PC-3 (cell line): ENCODE measurements around the gene OR5AR1. TPM values are rescaled to one million over a fixed set of nuclear protein-coding genes. Genes with fewer than 3 reads are reported as not detected.
A peak's percentile ranks its signal among the peaks of the same experiment; 100 is the strongest.

Source experiments
- ATAC-seq: fragments of 200-7000 bp; cut with Tn5 transposase; 2 replicates; pipeline ENCODE4 v1.9.1; 2020; ENCODE audit warnings: mild to moderate bottlenecking, moderate library complexity
- Bru-seq: library from RNA; stranded (reverse); fragments of 400-500 nt; gene quantifications from one replicate; lab custom pipeline; 2021; lab: Mats Ljungman, UMichigan
- BruChase-seq, 2 experiments: library from RNA; stranded (reverse); fragments of 400-500 nt; gene quantifications; one replicate each; lab custom pipeline; 2021; lab: Mats Ljungman, UMichigan
- BruUV-seq: library from RNA; stranded (reverse); fragments of 400-500 nt; replicated peaks from 2 replicates; lab custom pipeline; 2021; lab: Mats Ljungman, UMichigan
- CTCF ChIA-PET: fragments of 300-600 bp; sonication (Branson Sonifier 250); formaldehyde crosslinking; loops from one replicate; lab custom pipeline; 2022; ENCODE audit warnings: antibody characterized with exemption; lab: Charles Lee
- POLR2A ChIA-PET: fragments of 300-600 bp; sonication (Branson Sonifier 250); formaldehyde crosslinking; loops from one replicate; lab custom pipeline; 2022; ENCODE audit warnings: antibody characterized with exemption; ENCODE audit not compliant: unreplicated experiment; lab: Charles Lee
- DNase-seq: peaks from one replicate; pipeline ENCODE4 v3.0.0-alpha.2; 2015
- H2AFZ ChIP-seq: fragments of 300-600 bp; sonication (generic); 2 replicates; pipeline ENCODE4 v1.6.0; 2016; ENCODE audit warnings: antibody characterized with exemption, low read length
- H3F3A ChIP-seq: fragments of 300-600 bp; sonication (generic); one replicate; pipeline ENCODE4 v1.6.0; 2017; ENCODE audit warnings: antibody characterized with exemption, low read length, control low read depth, mild to moderate bottlenecking; ENCODE audit not compliant: unreplicated experiment
- H3K27ac ChIP-seq: fragments of 300-600 bp; sonication (generic); 2 replicates; pipeline ENCODE4 v1.5.1; 2016; ENCODE audit warnings: mild to moderate bottlenecking, low read length
- H3K27me3 ChIP-seq: fragments of 300-600 bp; sonication (generic); 2 replicates; pipeline ENCODE4 v1.6.1; 2016; ENCODE audit warnings: low read length, mixed read lengths
- H3K36me3 ChIP-seq: fragments of 300-600 bp; sonication (generic); 2 replicates; pipeline ENCODE4 v1.6.1; 2016; ENCODE audit warnings: low read depth, mixed run types, low read length, mixed read lengths
- H3K4me1 ChIP-seq: fragments of 300-600 bp; sonication (generic); 2 replicates; pipeline ENCODE4 v1.5.1; 2016; ENCODE audit warnings: low read length; ENCODE audit not compliant: insufficient read depth
- H3K4me2 ChIP-seq: fragments of 300-600 bp; sonication (generic); 2 replicates; pipeline ENCODE4 v1.6.0; 2016; ENCODE audit warnings: low read length
- H3K4me3 ChIP-seq: fragments of 300-600 bp; sonication (generic); 2 replicates; pipeline ENCODE4 v1.5.1; 2016; ENCODE audit warnings: mild to moderate bottlenecking, low read length, mixed read lengths
- H3K79me2 ChIP-seq: fragments of 300-600 bp; sonication (generic); 2 replicates; pipeline ENCODE4 v1.6.1; 2017; ENCODE audit warnings: low read length, mixed read lengths
- H3K9ac ChIP-seq: fragments of 300-600 bp; sonication (generic); 2 replicates; pipeline ENCODE4 v1.6.0; 2016; ENCODE audit warnings: mild to moderate bottlenecking, low read length
- H3K9me2 ChIP-seq: fragments of 300-600 bp; sonication (generic); replicated peaks from 2 replicates; pipeline ENCODE4 v1.6.1; 2016; ENCODE audit warnings: mixed run types, low read length, mixed read lengths
- H3K9me3 ChIP-seq: fragments of 300-600 bp; sonication (generic); 2 replicates; pipeline ENCODE4 v1.6.1; 2016; ENCODE audit warnings: low read length, mixed read lengths
- H4K20me1 ChIP-seq: fragments of 300-600 bp; sonication (generic); 2 replicates; pipeline ENCODE4 v1.6.1; 2016; ENCODE audit warnings: low read length, mixed read lengths
- EZH2 ChIP-seq: fragments of 300-600 bp; sonication (generic); IDR thresholded peaks from one replicate; pipeline ENCODE4 v1.6.1; 2017; ENCODE audit warnings: antibody characterized with exemption, mild to moderate bottlenecking, low read length; ENCODE audit not compliant: unreplicated experiment
- EZH2phosphoT487 ChIP-seq: fragments of 300-600 bp; sonication (generic); IDR thresholded peaks from 2 replicates; pipeline ENCODE4 v1.6.1; 2018; ENCODE audit warnings: mild to moderate bottlenecking, antibody characterized with exemption, low read length, borderline replicate concordance
- intact Hi-C: fragments of 100-400 bp; cut with micrococcal nuclease; formaldehyde crosslinking; loops from 2 replicates; pipeline ENCODE4 v1.9.0; 2023
- long read RNA-seq: library from polyadenylated mRNA; unstranded; transcript quantifications from one replicate; pipeline ENCODE4 v2.0.0, GENCODE V29; 2021; ENCODE audit not compliant: unreplicated experiment
- total RNA-seq: library from RNA; depleted of rRNA; stranded (reverse); fragments of >200 nt; gene quantifications from 2 replicates; pipeline ENCODE4 v1.2.3, GENCODE V29; 2014; rRNA removed
- TF ChIP-seq, protein P1 (sequence below): fragments of 300-600 bp; sonication (generic); conservative IDR thresholded peaks from 2 replicates; pipeline ENCODE4 v1.5.1; 2017; ENCODE audit warnings: antibody characterized with exemption, low read depth, mild to moderate bottlenecking, low read length

The OR5AR1 gene
- total RNA-seq (not detected in 2 replicates), Bru-seq, nascent RNA (not detected), BruChase-seq, experiment 1, labeled RNA remaining after a 6-hour chase (not detected), BruChase-seq, experiment 2, labeled RNA remaining after a 2-hour chase (not detected)
- long read RNA-seq = 0 reads

GRCh38 chr11:56663386-56663785 is at the start of gene OR5AR1:
Gene OR5AR1, plus strand, starts transcription at chr11:56663686. Its CDS starts 0 bp downstream, at chr11:56663686.
- no TSS peak for BruUV-seq
- Histone ChIP-seq H3K4me1 (no peaks in the 10 kb centered on the region), H3F3A (no peaks in the 10 kb centered on the region), H3K27me3 (no peaks in the 10 kb centered on the region), H3K36me3 (no peaks in the 10 kb centered on the region), H2AFZ (no peak within 1 kb of the TSS), H3K9ac (no peak within 1 kb of the TSS), H3K27ac (no peak within 1 kb of the TSS), H3K79me2 (no peaks in the 10 kb centered on the region), H3K4me3 (no peak within 1 kb of the TSS), H4K20me1 (no peaks in the 10 kb centered on the region), H3K4me2 (no peak within 1 kb of the TSS), H3K9me2 (no peaks in the 10 kb centered on the region), H3K9me3 (peaks cover 6% of the 10 kb centered on the region; the same call in 1 of the 2 replicates)
- ATAC-seq (no peak), DNase-seq (no peak)
- no peak for TF ChIP-seq EZH2
- TF ChIP-seq, protein P1, sequence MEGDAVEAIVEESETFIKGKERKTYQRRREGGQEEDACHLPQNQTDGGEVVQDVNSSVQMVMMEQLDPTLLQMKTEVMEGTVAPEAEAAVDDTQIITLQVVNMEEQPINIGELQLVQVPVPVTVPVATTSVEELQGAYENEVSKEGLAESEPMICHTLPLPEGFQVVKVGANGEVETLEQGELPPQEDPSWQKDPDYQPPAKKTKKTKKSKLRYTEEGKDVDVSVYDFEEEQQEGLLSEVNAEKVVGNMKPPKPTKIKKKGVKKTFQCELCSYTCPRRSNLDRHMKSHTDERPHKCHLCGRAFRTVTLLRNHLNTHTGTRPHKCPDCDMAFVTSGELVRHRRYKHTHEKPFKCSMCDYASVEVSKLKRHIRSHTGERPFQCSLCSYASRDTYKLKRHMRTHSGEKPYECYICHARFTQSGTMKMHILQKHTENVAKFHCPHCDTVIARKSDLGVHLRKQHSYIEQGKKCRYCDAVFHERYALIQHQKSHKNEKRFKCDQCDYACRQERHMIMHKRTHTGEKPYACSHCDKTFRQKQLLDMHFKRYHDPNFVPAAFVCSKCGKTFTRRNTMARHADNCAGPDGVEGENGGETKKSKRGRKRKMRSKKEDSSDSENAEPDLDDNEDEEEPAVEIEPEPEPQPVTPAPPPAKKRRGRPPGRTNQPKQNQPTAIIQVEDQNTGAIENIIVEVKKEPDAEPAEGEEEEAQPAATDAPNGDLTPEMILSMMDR = no peak
- TF ChIP-seq EZH2phosphoT487 = no peak
- ChIA-PET CTCF (no interaction called here), POLR2A (no interaction called here)
- intact Hi-C loops = no loop called here

DNA sequence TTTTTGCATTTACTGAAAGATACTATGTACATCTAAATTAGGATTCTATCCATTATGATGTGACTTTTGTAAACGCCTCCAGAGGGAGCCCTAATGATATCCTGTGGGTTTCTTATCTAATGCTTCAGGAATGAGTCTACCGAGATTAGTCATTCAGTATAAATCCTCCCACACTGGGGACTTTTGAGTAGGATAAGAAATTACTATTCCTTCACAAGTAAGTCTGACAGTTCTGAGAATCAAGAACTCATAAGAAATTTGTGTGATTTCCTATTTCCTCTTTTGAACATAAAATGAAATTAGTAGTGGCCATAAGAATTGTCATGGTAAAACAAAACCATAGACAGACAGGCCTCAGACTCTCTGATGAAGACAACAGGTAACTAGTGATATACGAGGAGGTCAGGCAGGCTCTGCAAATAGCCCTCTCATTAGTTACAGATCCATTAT is 38.8 kb upstream of the OR5AR1 start:
- no TSS peak for BruUV-seq
- peak; percentile 86 for DNase-seq
- Histone ChIP-seq H3F3A (no peaks in the 10 kb centered on the region), H2AFZ (no peak overlapping the region), H3K4me2 (peak overlapping the region; percentile 16; the same call in 1 of the 2 replicates), H3K4me3 (no peak overlapping the region), H3K9ac (no peak overlapping the region), H3K4me1 (peaks cover 5% of the 10 kb centered on the region; the same call in 1 of the 2 replicates), H3K36me3 (no peaks in the 10 kb centered on the region), H4K20me1 (no peaks in the 10 kb centered on the region), H3K27ac (no peak overlapping the region), H3K9me2 (no peaks in the 10 kb centered on the region), H3K27me3 (no peaks in the 10 kb centered on the region), H3K9me3 (peaks cover 5% of the 10 kb centered on the region; the same call in 1 of the 2 replicates), H3K79me2 (no peaks in the 10 kb centered on the region)
- TF ChIP-seq, protein P1 = peak; percentile 81
- no peak for TF ChIP-seq EZH2
- intact Hi-C loops = loop anchor here (5.0 kb wide), 1 partner anchor 682 kb away; no protein-coding TSS in a partner anchor
- peak; percentile 76 for ATAC-seq
- ChIA-PET CTCF (no interaction called here), POLR2A (no interaction called here)

DNA sequence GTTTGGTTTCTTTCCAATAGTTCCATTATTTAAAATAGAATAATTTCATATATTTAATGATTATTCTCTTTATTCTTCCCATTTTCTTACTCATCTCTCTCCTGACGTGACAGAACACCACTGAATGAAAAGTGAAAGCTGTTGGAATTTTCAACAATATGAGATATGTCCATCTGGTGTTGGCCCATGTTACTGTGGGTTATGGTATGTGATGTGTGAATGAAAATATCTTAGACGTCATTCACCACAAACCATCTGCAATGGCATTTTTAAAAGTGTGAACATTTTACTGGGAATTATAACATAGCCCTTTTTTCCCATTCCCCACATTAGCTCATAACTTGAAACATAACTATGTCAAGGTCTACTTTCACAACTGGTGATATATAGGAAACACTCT is 37.5 kb upstream of the OR5AR1 start:
- no peak for ATAC-seq
- no peaks in the 10 kb centered on the region for H4K20me1 ChIP-seq
- TF ChIP-seq EZH2phosphoT487 (no peak), EZH2 (no peak)
- TF ChIP-seq, protein P1 = no peak
- no peak overlapping the region for H3K27ac ChIP-seq
- H3F3A ChIP-seq = no peaks in the 10 kb centered on the region
- no peaks in the 10 kb centered on the region for H3K79me2 ChIP-seq
- no peaks in the 10 kb centered on the region for H3K27me3 ChIP-seq
- H3K4me3 ChIP-seq = no peak overlapping the region
- H3K36me3 ChIP-seq = no peaks in the 10 kb centered on the region
- H3K9me2 ChIP-seq = no peaks in the 10 kb centered on the region
- POLR2A ChIA-PET = no interaction called here
- peaks cover 5% of the 10 kb centered on the region; the same call in 1 of the 2 replicates for H3K9me3 ChIP-seq
- intact Hi-C loops = no loop called here
- CTCF ChIA-PET = no interaction called here
- H3K4me2 ChIP-seq = no peak overlapping the region
- no peak overlapping the region for H3K9ac ChIP-seq
- H3K4me1 ChIP-seq = peaks cover 5% of the 10 kb centered on the region; the same call in 1 of the 2 replicates
- DNase-seq = no peak
- no TSS peak for BruUV-seq
- no peak overlapping the region for H2AFZ ChIP-seq
